GM12891 (cell line): ENCODE measurements around the gene RAD9A.

Source experiments
- PAX5 ChIP-seq: IDR thresholded peaks from 2 replicates; pipeline ENCODE4 v1.6.1; 2011; ENCODE audit warnings: low read length, moderate library complexity, mild to moderate bottlenecking; ENCODE audit not compliant: insufficient read depth, severe bottlenecking
- POLR2A ChIP-seq: IDR thresholded peaks from 2 replicates; pipeline ENCODE4 v1.6.1; 2011; ENCODE audit warnings: low read depth, low read length, control low read depth
- POLR2AphosphoS5 ChIP-seq: IDR thresholded peaks from 2 replicates; pipeline ENCODE4 v1.6.1; 2011; ENCODE audit warnings: low read depth, low read length, control low read depth
- POU2F2 ChIP-seq: IDR thresholded peaks from 2 replicates; pipeline ENCODE4 v1.6.1; 2011; ENCODE audit warnings: low read depth, mild to moderate bottlenecking, control low read depth, low read length, moderate library complexity
- SPI1 ChIP-seq: IDR thresholded peaks from 2 replicates; pipeline ENCODE4 v1.6.1; 2011; ENCODE audit warnings: low read depth, low read length, control low read depth

DNA sequence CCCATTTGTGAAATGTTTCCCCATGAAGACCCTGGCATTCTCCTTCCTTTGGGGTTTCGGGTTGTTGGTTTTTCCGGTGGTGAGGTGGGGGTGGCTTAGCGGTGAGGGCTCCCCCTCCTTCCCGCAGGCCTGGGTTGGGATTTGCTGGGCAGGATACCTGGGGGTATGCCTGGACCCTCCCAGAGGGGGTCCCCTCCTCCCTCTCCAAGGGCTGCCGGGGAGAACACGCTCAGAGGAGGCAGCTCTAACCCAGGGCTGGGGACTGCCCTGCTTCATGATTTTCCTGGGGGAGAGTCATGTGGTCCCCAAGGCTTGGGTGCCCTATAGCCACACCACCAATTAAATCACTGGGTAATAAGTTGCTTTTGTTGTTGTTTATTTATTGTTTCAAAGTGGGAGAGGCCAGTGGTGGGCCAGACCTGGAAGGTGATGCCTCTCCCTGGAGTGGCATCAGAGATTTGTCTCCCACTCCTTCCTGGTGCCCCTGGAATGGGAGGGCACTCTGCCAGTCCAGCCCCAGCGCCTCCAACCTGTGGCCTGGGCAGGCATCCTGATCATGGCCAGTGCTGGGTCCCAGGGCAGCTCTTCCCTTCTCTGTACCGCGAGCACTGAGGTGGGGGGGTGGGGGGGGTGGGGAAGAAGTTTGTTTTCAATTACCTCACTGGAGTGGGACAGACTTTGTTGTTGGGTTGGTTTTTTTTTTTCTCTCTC, 17.1 kb upstream of the RAD9A start:
- no peak for TF ChIP-seq POU2F2
- TF ChIP-seq POLR2AphosphoS5 = no peak
- no peak for TF ChIP-seq POLR2A
- TF ChIP-seq SPI1 = no peak
- no peak for TF ChIP-seq PAX5
